Esophagus muscularis mucosa (tissue), 4 donors: ENCODE data around the gene VRK1.

ENCODE experiments used
- CTCF ChIP-seq, 3 experiments: fragments of 200-600 bp in 2 of 3; fragments of 450-650 bp in 1 of 3; sonication (generic) in 2 of 3; IDR thresholded peaks; one replicate each; pipeline ENCODE4 v1.5.1; 2017 to 2019; ENCODE audit warnings: antibody characterized with exemption in 3 of 3, mild to moderate bottlenecking in 2 of 3, moderate library complexity in 1 of 3
- EP300 ChIP-seq: sonication (generic); formaldehyde crosslinking; IDR thresholded peaks from one replicate; pipeline ENCODE4 v1.6.1; 2017; ENCODE audit warnings: antibody characterized with exemption
- POLR2AphosphoS5 ChIP-seq, 2 donors: sonication (generic); formaldehyde crosslinking; IDR thresholded peaks; one replicate each; pipeline ENCODE4 v1.6.1; 2017; ENCODE audit warnings: antibody characterized with exemption in 2 of 2

GRCh38 chr14:96897184-96897583 is 100.0 kb downstream of the VRK1 start:
- no peak for TF ChIP-seq CTCF (IDR thresholded peaks at IDR 0.05)
- no peak for TF ChIP-seq POLR2AphosphoS5 (IDR thresholded peaks at IDR 0.05)
- TF ChIP-seq EP300 = no peak
